Kidney glomerular epithelial cell (primary cell): ENCODE results near the gene FILIP1.

Experiments
- DNase-seq: peaks from one replicate; lab custom pipeline; 2025; lab: John Stamatoyannopoulos, UW

FILIP1 gene

GRCh38 chr6:75381877-75382633 lies 111.5 kb downstream of the FILIP1 start:
- peak; percentile 52 for DNase-seq

GRCh38 chr6:75379536-75379935 lies 114.1 kb downstream of the FILIP1 start:
- no peak for DNase-seq

- DNase-seq = no peak
Measured at GRCh38 chr6:75378101-75378500, 115.5 kb downstream of the FILIP1 start.

GRCh38 chr6:75377386-75377785 lies 116.2 kb downstream of the FILIP1 start:
- no peak for DNase-seq

GRCh38 chr6:75376347-75377024 lies 117.1 kb downstream of the FILIP1 start:
- DNase-seq = peak; percentile 47

- DNase-seq = no peak
Measured at GRCh38 chr6:75374961-75375400, 118.6 kb downstream of the FILIP1 start.

- DNase-seq = no peak
Measured at GRCh38 chr6:75372884-75373283, 120.7 kb downstream of the FILIP1 start.

- DNase-seq = no peak
Measured at GRCh38 chr6:75370011-75370410, 123.6 kb downstream of the FILIP1 start.

- DNase-seq = no peak
Measured at GRCh38 chr6:75368864-75369402, 124.7 kb downstream of the FILIP1 start.

GRCh38 chr6:75368151-75368779 lies 125.3 kb downstream of the FILIP1 start:
- DNase-seq = peak; percentile 53

- no peak for DNase-seq
Measured at GRCh38 chr6:75363304-75363703, 130.3 kb downstream of the FILIP1 start.

GRCh38 chr6:75353644-75354043 lies 140.0 kb downstream of the FILIP1 start:
- DNase-seq = no peak

GRCh38 chr6:75351570-75351969 lies 142.0 kb downstream of the FILIP1 start:
- DNase-seq = no peak

GRCh38 chr6:75350808-75351207 lies 142.8 kb downstream of the FILIP1 start:
- no peak for DNase-seq

GRCh38 chr6:75350156-75350555 lies 143.4 kb downstream of the FILIP1 start:
- no peak for DNase-seq

GRCh38 chr6:75349262-75349984 lies 144.2 kb downstream of the FILIP1 start:
- DNase-seq = peak; percentile 42

- DNase-seq = no peak
Measured at GRCh38 chr6:75348882-75349261, 144.7 kb downstream of the FILIP1 start.

- no peak for DNase-seq
Measured at GRCh38 chr6:75347898-75348610, 145.5 kb downstream of the FILIP1 start.

GRCh38 chr6:75345413-75345812 lies 148.2 kb downstream of the FILIP1 start:
- DNase-seq = no peak

GRCh38 chr6:75344455-75344854 lies 149.1 kb downstream of the FILIP1 start:
- DNase-seq = no peak

- DNase-seq = no peak
Measured at GRCh38 chr6:75344021-75344420, 149.6 kb downstream of the FILIP1 start.
